RWPE1 (cell line): ENCODE measurements around the gene GRM8.

ENCODE experiments used
- CTCF ChIA-PET: fragments of 350-600 bp; sonication (Branson Sonifier 250); formaldehyde crosslinking; extraction: SDS; loops from one replicate; lab custom pipeline; 2021; lab: Yijun Ruan, JAX
- POLR2A ChIA-PET: fragments of 400-600 bp; formaldehyde crosslinking; extraction: SDS; loops from one replicate; lab custom pipeline; 2020; ENCODE audit warnings: antibody characterized with exemption; ENCODE audit not compliant: low non-redundant PET; lab: Yijun Ruan, JAX
- DNase-seq: peaks from one replicate; pipeline ENCODE4 v3.0.0; 2012; ENCODE audit warnings: low spot score
- H3K27ac ChIP-seq: fragments of 450-650 bp; 2 replicates; pipeline ENCODE4 v1.5.1; 2017
- TF ChIP-seq, protein P1 (sequence below): fragments of 450-650 bp; conservative IDR thresholded peaks from 2 replicates; pipeline ENCODE4 v1.5.1; 2017; ENCODE audit warnings: low read depth, mild to moderate bottlenecking

GRM8 gene

DNA sequence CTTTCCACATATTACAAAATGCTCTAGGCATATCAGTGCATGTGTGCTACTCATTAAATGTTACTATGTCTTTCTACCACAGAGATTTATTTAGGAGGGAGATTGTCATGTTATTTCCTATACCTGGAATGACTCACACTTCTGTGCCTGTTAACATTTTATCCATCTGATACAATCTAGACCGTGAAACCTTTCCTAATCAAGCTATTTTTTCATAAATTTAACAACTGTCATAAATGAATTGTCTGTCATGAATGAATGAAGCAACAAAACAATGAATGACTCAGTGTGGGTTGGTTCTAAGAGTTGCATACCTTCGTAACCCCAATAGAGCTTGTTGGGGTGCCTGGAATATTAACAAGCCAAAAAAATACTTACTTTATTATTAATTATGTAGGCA is 554.3 kb downstream of the GRM8 start:
- POLR2A ChIA-PET: no interaction called here
- DNase-seq: peak; percentile 34
- TF ChIP-seq, protein P1, sequence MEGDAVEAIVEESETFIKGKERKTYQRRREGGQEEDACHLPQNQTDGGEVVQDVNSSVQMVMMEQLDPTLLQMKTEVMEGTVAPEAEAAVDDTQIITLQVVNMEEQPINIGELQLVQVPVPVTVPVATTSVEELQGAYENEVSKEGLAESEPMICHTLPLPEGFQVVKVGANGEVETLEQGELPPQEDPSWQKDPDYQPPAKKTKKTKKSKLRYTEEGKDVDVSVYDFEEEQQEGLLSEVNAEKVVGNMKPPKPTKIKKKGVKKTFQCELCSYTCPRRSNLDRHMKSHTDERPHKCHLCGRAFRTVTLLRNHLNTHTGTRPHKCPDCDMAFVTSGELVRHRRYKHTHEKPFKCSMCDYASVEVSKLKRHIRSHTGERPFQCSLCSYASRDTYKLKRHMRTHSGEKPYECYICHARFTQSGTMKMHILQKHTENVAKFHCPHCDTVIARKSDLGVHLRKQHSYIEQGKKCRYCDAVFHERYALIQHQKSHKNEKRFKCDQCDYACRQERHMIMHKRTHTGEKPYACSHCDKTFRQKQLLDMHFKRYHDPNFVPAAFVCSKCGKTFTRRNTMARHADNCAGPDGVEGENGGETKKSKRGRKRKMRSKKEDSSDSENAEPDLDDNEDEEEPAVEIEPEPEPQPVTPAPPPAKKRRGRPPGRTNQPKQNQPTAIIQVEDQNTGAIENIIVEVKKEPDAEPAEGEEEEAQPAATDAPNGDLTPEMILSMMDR: no peak
- CTCF ChIA-PET: interaction anchor here (0.8 kb wide), 1 partner anchor 10 kb away, joined by 4 read pairs; no protein-coding TSS in a partner anchor
- H3K27ac ChIP-seq: no peak overlapping the region

- H3K27ac ChIP-seq: no peak overlapping the region
- POLR2A ChIA-PET: no interaction called here
- CTCF ChIA-PET: no interaction called here
- DNase-seq: no peak
- TF ChIP-seq, protein P1: no peak
These were observed 556.3 kb downstream of the GRM8 start for GRCh38 chr7:126696256-126697038.

DNA sequence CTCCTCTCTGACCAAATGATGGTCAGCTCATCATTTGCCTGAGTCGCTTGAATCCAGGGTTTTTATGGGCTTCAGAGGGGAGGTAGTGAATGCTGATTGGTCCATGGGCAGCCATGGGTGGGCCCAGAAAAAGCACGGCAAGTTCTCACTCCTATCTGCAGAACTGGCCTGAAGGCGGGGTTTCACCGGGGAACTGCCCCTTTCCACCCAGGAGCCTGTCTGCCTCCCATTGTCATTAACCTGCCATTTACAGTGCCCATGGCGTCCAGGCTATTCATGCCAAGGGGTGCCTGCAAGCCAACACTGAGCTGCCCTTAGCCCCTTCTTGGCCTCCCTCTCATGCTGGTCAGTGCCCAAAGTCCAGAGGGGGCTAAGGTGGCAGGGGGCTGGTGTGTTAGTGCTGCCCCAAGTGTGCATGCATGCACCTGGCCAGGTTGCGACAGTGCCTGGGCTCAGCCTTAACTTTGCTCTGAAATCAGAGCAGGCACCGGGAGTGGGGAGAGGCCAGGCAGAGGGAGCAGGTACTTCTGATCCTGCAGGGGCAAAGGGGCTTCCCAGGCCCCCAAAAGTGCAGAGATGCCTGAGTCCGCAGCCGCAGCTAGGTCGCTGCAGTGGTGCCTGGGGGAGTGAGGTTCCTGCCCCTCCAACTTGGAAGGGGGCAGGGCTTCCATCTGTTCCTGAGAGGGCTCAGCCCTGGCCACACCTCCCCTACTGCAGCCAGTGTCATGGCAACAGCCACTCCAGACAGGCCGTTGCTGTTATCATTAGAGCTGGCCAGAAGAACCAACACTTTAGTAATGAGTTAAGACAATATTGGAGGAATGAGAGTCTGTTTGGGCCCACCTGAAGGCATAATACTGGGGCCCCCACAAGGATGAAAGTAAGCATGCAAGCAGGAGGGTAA is 561.6 kb downstream of the GRM8 start:
- TF ChIP-seq, protein P1: no peak
- H3K27ac ChIP-seq: no peak overlapping the region
- DNase-seq: no peak
- ChIA-PET CTCF (interaction anchor here (0.5 to 0.9 kb wide), 2 partner anchors 23 to 1683 kb away, joined by 3 to 4 read pairs; no protein-coding TSS in a partner anchor), POLR2A (no interaction called here)

DNA sequence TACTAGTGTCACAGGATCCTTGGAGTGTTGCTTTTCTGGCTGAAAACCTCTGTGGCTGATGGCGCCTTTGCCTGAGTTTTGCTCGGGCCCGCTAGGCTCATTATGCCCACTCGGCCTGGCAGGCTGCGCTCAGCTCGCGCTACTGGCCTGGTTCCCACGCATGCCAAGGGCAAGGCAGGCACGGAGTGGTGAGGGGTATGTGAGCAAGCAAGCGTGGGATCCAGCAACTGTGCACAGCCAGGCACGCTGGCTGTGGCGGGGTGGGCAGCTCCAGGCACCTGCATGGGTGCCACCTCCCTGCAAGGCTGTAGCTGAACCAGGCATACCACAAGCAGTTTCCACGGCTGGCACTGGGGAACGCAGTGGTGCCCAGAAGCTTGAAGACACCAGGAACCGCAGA is 562.6 kb downstream of the GRM8 start:
- no peak for DNase-seq
- H3K27ac ChIP-seq: no peak overlapping the region
- ChIA-PET CTCF (interaction anchor here (0.7 to 0.9 kb wide), 2 partner anchors 22 to 564 kb away, joined by 3 to 4 read pairs; no protein-coding TSS in a partner anchor), POLR2A (no interaction called here)
- TF ChIP-seq, protein P1: no peak

GRCh38 chr7:126689037-126689436 is 563.7 kb downstream of the GRM8 start:
- DNase-seq: no peak
- ChIA-PET POLR2A (no interaction called here), CTCF (interaction anchor here (0.6 kb wide), 1 partner anchor 383 kb away, joined by 3 read pairs; no protein-coding TSS in a partner anchor)
- TF ChIP-seq, protein P1: no peak
- H3K27ac ChIP-seq: no peak overlapping the region

DNA sequence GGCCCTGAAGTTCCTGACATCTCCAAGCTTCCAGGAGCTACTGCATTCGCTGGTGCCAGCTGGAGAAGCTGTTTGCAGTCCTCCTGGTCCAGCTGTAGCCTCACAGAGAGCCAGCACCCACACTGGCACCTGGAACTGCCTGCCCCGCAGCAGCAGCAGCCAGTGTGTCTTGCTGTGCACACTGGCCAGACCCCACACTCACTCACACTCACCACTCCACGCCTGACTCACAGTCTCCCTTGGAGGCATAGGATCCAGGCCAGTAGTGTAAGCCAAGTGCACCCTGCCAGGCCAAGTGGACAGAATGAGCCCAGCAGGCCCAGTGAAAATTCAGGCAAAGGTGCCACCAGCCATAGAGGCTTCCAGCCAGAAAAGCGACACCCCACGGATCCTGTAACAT is 566.3 kb downstream of the GRM8 start:
- TF ChIP-seq, protein P1: no peak
- ChIA-PET CTCF (no interaction called here), POLR2A (no interaction called here)
- no peak overlapping the region for H3K27ac ChIP-seq
- no peak for DNase-seq
